GM18870 (cell line): Measurements from ENCODE around the gene SLTM.
"Not testable (repeated sequence)": the region's sequence is repeated elsewhere in the genome, so short reads cannot be mapped to it uniquely, and the experiment has no call there.

ENCODE experiments used
- ATAC-seq: cut with Tn5 transposase; IDR thresholded peaks from one replicate; pipeline ENCODE4 v1.9.1; 2021; ENCODE audit warnings: moderate library complexity; ENCODE audit not compliant: unreplicated experiment

The SLTM gene

GRCh38 chr15:58877999-58878825, 55.3 kb downstream of the SLTM start:
- ATAC-seq, result no peak

GRCh38 chr15:58876306-58877106, 57.0 kb downstream of the SLTM start:
- ATAC-seq, result no peak

GRCh38 chr15:58875343-58875742, 58.1 kb downstream of the SLTM start:
- ATAC-seq, result no peak

- ATAC-seq, result no peak
These were observed 60.2 kb downstream of the SLTM start for GRCh38 chr15:58873267-58873666.

GRCh38 chr15:58870451-58870850, 63.0 kb downstream of the SLTM start:
- ATAC-seq, result no peak

GRCh38 chr15:58867926-58868325, 65.6 kb downstream of the SLTM start:
- ATAC-seq, result no peak

- no peak for ATAC-seq
These were observed 68.0 kb downstream of the SLTM start for GRCh38 chr15:58865425-58865880.

GRCh38 chr15:58864602-58865424, 68.7 kb downstream of the SLTM start:
- ATAC-seq, result no peak

GRCh38 chr15:58862326-58862725, 71.2 kb downstream of the SLTM start:
- ATAC-seq, result no peak

- not testable (repeated sequence) for ATAC-seq
These were observed 76.9 kb downstream of the SLTM start for GRCh38 chr15:58856621-58857020.

GRCh38 chr15:58856086-58856485, 77.4 kb downstream of the SLTM start:
- no peak for ATAC-seq

- ATAC-seq, result no peak
These were observed 78.9 kb downstream of the SLTM start for GRCh38 chr15:58854593-58854992.

GRCh38 chr15:58852347-58852746, 81.1 kb downstream of the SLTM start:
- no peak for ATAC-seq

- not testable (repeated sequence) for ATAC-seq
These were observed 82.3 kb downstream of the SLTM start for GRCh38 chr15:58851205-58851604.

- no peak for ATAC-seq
These were observed 90.6 kb downstream of the SLTM start for GRCh38 chr15:58842713-58843396.

GRCh38 chr15:58840048-58840447, 93.4 kb downstream of the SLTM start:
- no peak for ATAC-seq

- ATAC-seq, result no peak
These were observed 94.0 kb downstream of the SLTM start for GRCh38 chr15:58839485-58839884.

- ATAC-seq, result not testable (repeated sequence)
These were observed 99.6 kb downstream of the SLTM start for GRCh38 chr15:58833681-58834426.

- ATAC-seq, result no peak
These were observed 102.9 kb downstream of the SLTM start for GRCh38 chr15:58830556-58830955.
